Stimulated activated CD8-positive, alpha-beta memory T cell treated with anti-CD3 and anti-CD28 coated beads, Interleukin-4, amount 100 ng/mL, for 24 hours (primary cell): Measurements from ENCODE around the gene GPR37L1.
"Not testable (repeated sequence)": the region's sequence is repeated elsewhere in the genome, so short reads cannot be mapped to it uniquely, and the experiment has no call there.

ENCODE experiments used
- DNase-seq: peaks from one replicate; pipeline ENCODE4 v3.0.0-alpha.2; 2020; ENCODE audit warnings: low read depth

Gene GPR37L1

DNA sequence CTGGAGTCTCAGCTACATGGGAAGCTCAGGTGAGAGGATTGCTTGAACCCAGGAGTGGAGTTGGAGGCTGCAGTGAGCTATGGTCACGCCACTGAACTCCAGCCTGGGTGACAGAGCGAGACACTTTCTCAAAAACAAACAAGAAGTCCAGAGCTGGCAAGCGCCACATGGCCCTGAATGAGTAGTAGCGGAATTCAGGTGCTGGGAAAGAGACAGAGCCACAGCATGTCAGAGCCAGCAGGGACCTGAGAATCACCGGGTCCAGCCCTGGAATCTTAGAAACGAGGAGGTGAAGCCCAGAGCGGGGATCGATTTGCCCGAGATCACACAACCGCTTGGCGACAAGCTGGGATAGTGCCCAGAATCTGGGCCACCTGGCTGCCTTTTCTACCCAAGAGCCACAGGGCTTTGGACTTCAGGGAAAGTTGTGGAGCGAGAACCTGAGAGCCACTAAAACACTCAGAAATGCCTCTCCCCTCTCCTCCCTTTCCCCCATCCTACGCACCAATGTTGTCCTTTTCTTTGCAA lies 12.0 kb downstream of the GPR37L1 start:
- no peak for DNase-seq

DNA sequence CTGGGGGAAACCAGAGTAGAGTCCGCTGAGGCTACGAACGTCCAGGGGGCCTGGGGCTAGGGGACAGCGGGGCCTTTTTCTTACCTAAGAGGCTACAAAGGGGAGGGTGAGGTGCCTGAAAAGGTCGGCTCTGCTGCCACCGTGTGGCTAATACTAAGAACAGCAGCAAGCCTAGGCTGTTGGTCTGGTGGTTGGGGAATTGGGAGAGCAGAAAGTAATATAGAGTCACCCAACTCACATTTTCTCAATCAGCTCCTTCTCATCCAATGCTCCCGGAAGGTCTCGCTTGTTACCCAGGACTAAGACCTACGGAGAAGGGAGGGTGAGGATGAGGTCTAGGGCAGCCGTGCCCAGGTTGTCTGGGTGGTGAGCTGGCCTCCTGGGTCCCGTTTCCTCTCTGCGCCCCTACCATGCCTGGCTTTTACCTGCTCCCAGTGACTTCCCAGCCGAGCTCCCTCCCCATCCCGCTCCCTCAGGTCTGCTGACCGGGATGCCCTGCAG lies 12.6 kb downstream of the GPR37L1 start:
- no peak for DNase-seq

DNA sequence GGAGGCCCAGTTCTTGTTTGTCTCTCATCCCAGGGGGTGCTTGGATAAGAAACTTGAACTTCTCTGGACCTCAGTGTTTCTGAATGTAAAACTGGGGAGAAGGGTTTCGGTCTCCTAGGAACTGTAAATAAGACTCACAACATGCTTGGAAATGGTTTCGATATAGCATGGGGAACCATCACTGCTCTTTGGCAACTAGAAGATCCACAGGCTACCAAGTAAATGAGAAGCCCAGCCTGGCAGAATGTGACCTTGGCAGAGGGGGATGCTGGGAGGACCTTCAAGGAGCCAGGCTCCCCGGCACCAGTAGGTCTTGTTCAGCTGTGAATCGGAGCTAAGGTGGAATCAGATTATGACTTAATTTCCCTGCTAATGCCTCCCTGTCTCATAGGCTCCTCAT lies 18.1 kb downstream of the GPR37L1 start:
- no peak for DNase-seq

DNA sequence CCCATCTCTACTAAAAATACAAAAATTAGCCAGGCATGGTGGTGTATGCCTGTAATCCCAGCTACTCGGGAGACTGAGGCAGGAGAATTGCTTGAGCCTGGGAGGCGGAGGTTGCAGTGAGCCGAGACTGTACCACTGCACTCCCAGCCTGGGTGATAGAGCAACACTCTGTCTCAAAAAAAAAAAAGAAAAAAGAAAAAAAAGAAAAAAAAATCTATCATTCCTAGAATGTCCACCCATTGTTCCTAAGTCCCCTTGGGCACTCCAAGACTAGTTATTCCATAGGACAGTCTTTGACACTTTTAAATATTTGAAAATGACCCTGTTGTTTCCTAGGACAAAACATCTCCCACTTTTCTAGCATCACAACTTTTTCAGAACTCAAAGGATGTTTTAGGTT lies 18.8 kb downstream of the GPR37L1 start:
- DNase-seq, result not testable (repeated sequence)

DNA sequence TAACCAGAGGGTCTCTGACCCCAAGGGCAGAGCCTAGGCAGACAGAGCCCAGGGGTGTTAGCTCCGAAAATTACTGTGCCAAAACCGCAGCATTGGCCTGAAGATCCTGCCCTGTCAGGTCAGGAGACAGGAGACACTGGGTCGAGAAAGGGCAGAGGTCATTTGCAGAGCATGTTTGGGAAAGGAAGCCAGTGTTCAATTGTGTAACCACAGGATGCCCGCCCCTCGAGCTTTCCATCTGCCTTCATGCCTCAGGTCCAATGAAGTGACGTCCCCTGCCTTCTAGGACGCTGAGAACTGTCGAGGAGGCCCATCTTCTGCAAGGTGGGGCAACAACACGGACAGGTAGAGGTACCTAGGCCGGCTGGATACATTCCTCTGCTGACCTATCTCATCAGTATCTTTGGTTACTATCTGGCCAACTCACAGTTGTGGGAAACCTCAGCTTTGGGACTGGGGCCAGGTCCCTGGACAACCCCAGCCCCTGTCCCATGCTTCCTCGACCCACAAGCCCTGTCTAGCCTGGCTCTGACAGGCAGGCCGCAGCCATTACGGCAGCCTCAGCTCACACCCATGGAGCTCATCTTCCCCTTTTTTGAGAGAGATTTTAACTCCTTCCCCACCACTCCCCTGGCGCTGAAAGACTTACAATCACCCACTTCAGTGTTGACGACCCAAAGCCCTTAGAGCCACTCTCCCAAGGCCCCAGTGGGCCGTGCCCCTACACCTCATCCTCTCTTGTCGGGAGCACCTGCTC lies 20.5 kb downstream of the GPR37L1 start:
- DNase-seq, result no peak

DNA sequence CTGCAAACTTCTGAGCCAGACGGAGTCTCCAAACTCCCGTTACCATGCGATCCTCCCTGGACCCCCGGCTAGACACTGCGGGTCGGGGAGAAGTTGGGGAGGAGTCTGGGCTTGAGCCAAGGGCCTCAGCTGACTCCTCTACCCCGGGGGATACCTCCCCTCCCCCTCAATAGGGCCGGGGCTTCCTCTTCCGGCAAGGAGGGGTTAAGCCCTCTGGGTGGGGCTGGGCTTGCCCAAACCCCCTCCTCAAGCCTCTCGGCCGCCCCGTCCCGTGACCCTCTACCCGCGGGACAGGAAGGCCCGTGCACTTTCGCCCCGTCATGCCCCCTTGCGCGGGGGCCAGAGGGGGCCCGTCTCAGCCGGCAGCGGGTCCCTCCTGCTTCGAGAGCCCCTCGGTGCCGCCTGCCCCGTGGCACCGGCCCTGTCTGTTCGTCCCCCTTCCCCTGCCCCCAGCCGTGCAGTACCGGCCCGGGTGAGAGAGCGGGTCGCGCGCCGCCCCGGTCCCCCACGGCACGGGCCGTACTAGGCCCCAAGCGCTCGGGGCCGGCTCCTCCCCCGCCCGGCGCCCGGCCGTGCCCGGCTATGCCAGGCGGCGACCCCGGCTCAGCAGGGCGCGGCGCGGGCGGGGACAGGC lies 21.2 kb downstream of the GPR37L1 start:
- DNase-seq, result no peak

DNA sequence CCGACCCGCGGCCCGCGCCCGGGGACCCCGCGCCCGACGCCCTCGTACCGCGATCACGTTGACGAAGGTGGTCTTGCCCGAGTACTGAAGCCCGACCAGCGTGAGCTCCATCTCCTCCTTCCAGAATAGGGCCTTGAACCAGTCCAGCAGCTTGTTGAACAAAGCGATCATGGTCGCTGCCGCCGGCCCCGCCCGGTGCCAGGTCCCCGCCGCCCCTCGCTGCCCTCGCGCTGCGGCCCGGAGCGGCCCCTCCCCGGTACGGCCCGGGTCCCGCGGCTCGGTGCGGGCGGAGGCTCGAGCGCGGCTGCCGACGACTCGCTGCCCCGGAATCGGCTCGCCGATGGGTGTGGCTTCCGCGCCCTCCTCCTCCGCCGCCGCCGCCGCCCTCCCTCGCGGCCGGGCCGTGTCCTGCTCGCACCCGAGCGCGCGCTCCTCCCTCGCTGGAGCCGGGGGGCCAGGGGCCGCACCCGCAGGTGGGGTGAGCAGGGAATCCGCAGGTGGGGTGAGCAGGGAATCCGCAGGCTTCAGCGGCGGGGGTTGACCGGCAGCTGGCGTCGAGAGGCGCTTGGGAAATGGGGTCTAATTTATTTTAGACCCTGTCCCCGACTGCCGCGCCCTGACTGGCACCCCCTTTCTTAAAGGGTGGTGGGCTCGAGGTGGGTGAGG lies 21.8 kb downstream of the GPR37L1 start, which contains the start of gene ARL8A:
Gene ARL8A (minus strand): TSS at position 336 of the 666 bp plus-strand sequence. CDS start 165 bp downstream, at position 171.
- peak; percentile 53 for DNase-seq

DNA sequence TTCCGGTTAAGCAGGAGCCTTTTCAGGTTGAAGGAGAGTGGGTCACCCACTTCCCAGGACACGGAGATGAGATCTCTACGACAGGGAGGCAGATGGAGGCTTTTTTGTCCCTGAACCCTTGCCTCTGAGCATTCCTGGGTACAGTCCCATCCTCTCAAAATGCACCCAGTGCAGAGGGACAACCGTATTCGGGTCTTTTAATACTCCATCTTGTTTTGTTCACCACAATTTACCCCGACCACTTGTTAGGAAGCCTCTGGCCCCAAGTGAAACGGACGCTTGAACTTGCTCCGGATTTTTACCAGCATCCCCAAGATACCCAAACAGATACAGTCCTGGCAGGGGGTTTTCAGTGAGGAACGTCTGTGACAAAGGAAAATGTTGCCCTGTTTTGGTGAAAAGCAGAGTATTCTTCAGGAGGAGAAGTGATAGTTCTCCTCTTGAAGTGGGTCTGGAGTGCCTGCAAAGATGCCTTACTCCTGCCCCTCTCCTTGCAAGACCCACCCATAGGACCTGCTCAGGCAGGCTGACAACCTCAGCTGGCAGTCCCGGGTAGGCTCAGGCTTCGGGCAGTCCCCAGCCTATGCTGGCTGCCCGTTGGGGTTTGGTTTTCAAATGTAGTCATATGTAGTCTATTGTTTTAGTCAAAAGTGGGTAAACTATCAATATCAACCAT lies 22.5 kb downstream of the GPR37L1 start:
- DNase-seq, result no peak

DNA sequence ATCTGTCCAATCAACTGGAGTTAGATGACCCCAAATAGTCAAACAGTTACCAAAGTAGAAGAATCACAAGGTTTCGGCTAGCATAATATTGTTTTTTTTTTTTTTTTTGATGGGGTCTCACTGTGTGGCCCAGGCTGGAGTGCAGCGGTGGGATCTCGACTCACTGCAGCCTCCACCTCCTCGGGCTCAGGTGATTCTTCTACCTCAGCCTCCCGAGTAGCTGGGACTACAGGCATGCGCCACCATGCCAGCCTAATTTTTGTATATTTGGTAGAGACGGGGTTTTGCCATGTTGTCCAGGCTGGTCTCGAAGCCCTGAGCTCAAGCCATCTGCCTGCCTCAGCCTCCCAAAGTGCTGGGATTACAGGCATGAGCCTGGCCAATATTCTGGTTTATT lies 23.0 kb downstream of the GPR37L1 start:
- not testable (repeated sequence) for DNase-seq

DNA sequence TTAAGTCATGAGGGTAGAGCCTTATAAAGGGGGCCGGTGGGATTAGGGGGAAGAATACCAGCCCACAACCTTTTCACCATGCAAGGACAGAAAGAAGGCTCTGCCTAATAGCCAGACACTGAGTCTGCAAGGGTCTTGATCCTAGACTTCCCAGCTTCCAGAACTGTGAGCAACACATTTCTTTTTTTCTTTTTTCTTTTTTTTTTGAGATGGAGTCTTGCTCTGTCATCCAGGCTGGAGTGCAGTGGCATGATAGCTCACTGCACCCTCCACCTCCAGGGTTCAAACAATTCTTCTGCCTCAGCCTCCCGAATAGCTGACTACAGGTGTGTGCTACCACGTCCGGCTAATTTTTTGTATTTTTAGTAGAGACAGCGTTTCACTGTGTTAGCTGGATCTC lies 23.6 kb downstream of the GPR37L1 start:
- no peak for DNase-seq

DNA sequence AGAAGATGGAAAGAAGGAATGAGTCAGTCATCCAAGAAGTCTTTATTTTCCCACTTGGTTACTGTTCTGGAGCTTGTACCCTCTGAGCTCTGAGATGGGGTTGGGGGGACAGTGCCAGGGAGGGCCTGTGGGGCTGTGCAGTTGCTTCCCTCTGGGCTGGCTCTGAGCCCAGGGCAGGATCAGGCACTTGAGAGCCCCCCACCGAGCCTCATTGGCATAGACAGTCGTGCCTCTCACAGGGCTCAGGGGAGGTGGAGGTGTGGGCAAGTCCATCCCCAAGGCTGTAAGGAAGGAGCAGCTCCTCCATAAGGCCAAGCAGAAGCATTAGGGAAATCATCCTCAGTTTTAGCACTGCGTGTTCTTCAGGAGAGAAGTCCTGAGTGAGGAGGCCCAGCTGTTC lies 24.3 kb downstream of the GPR37L1 start:
- DNase-seq, result no peak

DNA sequence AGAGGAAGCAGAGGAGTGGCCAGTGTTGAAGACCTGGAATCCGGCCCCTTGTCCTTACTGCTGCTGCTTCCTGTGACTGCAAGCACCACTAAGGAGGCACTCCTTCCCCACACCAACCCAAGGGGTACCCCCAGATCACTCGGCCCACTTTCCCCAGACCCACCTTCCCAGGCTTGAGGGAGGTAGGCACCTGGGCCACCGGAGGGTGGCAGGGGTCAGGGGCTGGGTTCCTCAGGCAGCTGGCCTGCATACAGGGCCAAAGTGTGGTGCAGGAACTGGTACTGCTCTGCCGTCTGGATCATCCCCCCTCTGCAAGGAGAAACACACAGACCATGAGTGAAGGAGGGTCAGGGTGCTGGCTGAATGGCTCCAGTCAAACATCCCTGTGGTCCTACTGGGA lies 25.7 kb downstream of the GPR37L1 start:
- DNase-seq, result no peak

DNA sequence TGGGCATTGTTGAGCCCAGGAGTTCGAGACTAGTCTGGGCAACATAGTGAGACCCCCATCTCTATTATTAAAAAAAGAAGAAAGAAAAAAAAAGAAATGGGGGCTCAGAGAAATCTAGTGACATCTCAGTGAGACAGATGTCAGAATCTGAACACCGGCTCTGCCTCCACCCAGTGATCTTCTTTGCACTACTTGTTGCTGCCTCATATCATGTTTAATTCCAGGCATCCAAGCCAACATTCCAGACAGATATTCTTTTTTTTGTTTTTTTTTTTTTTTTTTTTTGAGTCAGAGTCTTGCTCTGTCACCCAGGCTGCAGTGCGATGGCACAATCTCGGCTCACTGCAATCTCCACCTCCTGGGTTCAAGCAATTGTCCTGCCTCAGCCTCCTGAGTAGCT lies 26.8 kb downstream of the GPR37L1 start:
- DNase-seq, result no peak

DNA sequence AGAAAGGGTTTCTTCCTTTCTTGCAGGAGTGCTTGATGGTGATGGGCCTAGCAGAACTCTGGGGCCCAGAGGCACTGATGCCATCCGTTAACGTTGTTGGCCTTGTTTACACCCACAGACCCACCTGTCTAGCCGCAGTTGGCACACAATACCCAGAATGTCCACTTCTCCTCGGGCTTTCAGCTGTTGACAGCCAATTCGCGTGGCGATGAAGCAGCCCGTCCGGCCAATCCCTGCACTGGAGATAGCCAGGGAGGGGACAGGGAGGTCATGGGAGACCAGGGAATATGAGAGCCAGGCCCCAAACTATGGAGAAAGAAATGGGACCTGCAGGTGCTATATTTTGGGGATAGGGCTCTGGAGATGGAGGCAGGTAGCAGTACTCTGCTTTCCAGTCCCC lies 27.5 kb downstream of the GPR37L1 start:
- no peak for DNase-seq

DNA sequence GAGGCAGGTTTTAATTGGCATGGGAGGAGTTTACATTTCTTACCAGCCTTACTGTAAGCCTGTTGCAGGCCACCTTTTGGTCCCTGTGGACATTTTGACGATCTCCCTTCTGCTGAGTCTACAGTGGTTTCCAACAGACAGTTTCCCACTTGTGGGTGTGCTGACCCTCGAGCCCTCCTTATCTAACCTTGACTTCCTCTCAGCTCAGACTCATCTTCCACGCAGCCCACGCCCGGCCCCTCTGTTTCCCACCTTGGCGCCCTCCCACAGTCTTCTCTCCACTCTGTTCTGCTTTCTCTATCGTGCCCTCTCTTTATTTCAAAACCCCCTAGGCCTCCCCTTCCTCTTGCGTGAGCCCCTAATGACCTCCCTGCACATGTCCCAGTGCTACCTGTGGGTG lies 27.9 kb downstream of the GPR37L1 start:
- no peak for DNase-seq

DNA sequence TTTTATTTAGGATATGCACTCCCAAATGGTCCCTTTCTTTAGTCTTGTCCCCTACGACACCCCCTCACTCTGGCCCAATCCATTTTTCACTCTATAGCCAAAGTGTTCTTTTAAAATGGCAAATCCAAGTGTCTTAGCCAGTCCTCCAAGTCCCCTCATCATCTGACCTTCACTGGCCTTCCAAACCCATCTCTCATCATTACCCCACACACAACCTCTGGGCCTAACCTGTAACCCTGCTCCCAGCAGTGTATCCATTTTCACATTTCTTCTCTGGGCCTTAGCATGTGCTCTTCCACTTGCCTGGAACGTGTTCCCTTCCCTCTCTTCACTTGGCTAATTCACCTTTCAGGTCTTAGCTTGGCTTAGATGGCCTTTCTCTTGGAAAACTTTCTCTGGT lies 28.3 kb downstream of the GPR37L1 start:
- DNase-seq, result no peak

DNA sequence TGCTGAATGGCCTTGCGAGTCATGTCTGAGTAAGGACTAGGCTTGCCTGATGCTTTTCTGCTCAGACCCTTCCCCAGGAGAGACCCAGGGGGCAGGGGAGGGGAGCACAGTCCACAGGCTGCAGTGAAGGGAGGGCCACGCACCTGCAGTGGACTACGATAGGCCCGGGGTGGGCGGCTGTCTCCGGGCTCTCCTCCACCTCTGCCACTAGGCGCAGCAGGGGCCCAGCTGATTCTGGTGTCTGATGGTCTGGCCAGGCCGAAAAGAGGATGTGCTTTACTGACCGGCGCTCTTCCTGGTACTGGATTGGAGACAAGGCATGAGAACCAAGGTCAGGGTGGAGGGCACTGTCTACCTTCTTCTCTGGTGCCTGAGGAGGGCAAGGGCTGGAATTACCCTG lies 29.7 kb downstream of the GPR37L1 start:
- no peak for DNase-seq

DNA sequence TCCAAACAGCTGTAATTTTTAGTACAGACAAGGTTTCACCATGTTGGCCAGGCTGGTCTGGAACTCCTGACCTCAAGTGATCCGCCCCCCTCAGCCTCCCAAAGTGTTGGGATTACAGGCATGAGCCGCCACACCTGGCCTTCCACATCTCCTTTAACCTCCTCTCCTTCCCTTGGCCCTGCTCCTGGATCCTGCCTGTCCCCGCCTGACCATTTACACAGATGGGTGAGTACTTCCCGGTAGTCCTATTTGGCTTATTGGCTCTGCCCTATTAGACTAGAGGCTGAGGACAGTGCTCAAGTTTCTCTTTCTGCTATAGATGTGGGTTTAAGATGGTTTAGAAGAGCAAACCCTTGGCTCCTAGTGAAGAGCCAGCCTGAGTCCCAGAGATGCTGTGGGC lies 30.6 kb downstream of the GPR37L1 start:
- no peak for DNase-seq

DNA sequence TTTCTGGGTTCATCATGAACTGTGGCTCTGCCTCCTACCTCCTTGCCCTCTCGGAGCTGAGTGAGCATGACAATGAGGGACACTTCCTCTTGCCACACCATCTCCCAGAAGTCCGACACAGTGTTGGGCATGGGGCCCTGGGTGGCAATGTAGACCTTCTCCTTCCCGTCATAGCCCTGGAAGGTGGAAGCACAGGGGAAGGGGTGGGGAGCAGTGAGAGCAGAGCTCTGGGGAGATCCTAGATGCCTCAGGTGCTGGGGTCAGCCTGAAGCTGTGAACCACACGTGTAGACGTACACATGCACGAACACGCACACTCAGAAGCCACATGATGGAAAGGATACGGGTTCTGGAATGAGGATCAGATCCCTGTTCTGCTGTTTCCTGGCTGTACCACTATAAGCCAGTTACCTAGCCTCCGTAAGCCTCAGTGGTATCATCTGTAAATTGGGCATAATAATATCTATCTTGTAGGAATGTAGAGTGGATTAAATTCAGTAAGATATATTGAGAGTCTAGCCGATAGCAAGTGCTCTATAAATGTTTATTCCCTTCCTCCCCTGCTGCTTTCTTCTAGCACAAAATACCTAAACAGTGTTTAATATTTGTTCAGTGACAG lies 31.5 kb downstream of the GPR37L1 start:
- DNase-seq, result no peak

DNA sequence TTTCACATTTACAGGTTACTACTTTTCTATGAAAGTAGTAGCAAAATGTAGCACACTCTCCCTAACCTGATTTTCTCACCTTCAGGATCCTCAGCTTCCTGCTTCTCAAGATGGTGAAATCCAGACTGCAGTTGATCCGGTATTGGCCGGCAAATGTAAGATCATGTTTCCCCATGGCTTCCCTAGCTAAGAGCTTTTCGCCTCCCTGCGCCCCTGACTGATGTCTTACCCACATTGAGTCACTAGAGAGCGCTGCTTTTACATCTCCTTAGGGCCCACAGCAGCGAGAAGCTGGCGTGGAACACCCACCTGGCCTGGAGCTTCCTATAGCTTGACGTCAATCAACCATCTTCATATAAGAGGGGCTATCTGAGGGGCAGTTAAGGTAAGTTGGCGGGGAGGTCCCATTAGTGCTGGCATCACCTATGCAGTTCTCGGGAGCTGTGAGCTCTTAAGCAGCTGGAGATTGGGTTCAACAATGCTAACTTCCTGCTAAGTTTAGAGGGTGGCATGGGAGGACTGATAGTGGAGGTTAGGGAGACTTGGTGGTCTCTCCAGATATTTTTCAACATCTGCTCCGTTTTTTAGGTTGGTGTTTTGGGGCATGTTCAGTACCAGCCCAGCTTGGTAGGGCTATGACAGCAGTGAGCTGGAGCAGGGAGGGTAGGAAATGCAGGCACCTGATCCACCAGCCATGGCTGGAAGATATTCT lies 32.2 kb downstream of the GPR37L1 start:
- no peak for DNase-seq

DNA sequence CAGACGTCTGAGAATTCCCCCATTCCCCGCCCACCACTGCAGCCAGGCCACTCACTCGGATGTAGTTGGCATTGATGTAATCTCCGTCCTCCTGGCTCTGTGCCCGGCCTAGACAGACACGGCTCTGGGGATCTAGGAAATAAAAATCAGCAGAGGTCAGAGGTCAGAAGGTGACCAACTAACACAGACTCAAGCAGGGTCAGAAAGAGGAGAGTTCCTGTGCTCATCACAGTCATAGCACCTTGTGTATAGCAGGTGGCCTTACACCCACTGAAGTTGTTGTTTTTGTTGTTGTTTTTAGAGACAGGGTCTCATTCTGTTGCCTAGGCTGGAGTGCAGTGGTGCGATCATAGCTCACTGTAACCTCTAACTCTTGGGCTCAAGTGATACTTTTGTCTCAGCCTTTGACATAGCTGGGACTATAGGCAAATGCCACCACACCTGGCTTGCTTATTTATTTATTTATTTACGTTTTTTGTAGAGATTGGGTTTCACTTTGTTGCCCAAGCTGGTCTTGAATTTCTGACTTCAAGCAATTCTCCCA lies 32.8 kb downstream of the GPR37L1 start:
- no peak for DNase-seq
